ENCODE measurements around the gene HDAC5.
"Not testable (repeated sequence)": the region's sequence is repeated elsewhere in the genome, so short reads cannot be mapped to it uniquely, and the experiment has no call there.

HDAC5 gene

GRCh38 chr17:44110823-44111633 is 12.4 kb downstream of the HDAC5 start:
- DNase-seq: peak; percentile 71

GRCh38 chr17:44110011-44110686 is 13.3 kb downstream of the HDAC5 start:
- DNase-seq: no peak

DNA sequence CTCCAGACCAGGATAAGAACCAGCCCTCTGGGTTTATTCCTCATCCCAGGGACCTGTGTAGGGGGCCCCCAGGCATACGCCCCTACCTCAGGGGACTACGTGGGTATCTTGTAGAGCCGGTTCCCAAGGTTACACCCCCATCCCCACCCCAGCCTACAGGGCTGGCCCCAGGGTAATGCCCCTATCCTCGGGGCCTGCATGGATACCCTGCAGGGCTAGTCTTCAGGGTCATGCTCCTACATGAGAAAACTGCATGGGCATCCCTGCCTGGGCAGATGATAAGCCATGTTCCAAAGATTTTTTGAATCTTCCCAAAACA is 14.2 kb downstream of the HDAC5 start:
- no peak for DNase-seq

DNA sequence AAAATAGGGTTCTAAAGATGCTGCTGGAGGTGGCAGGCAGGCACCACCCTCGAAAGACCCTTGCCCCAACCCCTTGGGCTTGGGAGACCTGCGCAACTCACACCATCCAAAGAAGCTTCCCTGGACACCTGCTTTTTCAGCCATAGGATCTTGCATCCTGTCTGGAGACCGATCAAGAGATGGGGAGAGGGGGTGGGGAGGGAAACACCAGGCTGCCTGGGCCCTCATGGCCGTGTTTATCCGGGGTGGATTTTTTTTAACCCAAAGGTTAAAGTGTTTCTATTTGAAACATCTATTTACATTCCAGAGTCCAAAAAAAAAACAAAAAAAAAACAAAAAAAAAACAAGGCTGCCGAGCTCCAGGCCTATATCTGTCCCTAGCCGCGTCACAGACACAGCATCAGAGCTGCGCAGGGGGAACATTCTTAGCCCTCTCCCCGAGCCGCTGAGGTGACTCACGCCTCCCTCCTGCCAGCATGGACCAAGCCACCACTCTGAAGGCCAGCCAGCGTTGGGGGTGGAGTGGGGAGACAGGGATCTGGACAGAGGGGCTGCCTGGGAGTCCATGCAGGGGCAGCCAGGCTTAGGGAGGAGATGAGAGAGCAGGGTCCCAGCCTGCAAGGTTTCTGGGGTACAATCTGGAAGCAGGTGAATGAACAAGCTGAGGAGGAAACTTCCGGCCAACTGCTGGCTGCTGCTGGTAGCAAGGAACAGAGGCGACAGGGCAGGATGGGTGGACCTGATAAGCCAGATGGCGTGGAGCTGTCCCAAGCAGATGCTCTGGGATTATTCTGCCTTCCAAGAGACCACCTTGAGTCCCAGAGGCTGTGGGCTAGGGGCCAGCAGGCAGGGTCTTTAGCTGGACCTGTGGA is 14.8 kb downstream of the HDAC5 start:
- DNase-seq: no peak

GRCh38 chr17:44106801-44107200 is 16.6 kb downstream of the HDAC5 start:
- no peak for DNase-seq

DNA sequence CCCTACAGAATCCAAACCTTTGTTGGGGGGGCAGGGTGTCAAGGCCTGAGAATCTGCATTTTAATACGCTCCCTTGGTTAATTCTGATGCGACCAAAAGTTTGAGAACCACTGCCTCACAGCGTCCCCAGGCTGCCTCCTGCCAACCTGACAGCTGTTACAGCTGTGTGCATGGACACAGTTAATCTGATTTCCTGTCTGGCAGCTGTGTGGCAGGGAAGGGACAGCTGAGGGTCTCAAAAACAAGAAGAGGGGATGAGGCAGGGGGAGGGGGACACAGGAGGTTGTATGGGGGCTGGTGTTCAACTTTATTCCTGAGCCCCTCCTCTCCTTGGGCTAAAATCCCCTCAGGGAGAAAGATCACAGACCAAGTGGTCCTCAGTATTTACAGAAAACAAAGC is 17.5 kb downstream of the HDAC5 start:
- DNase-seq: no peak

DNA sequence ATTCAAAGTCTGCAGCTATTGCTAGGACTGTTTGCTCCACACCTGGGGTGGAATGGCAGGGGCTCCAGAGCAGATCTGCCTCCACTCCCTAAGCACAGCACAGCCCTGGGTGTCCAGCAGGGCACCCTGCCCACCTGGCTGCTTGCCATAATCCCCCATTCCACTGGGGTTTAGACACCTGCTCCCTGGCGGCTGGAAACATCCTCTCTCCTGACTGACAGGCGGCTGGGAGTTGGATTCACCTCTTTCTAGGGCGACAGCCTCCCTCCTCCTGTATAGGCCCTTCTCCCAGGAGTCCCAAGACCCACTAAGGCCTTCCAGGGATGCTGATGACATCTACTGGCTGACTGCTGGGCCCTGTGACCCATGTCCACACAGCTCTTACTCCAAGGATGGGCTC is 18.0 kb downstream of the HDAC5 start:
- no peak for DNase-seq

GRCh38 chr17:44102849-44103622 is 20.4 kb downstream of the HDAC5 start:
- no peak for DNase-seq

DNA sequence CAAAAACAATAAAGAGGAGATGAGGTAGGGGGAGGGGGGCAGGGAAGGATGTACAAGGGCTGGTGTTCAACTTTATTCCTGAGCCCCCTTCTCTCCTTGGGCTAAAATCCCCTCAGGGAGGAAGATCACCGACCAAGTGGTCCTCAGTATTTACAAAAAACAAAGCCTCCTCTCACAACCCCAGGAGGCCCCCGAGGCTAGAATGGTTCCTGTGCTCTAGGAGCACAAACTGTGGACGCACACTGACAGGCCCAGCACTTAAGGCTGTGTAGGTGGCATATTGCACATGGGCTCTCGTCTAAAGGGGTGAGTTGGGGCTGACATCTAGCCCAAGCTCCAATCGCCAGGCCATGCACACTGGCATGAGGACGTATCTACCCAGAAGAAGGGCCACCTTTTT is 21.6 kb downstream of the HDAC5 start:
- not testable (repeated sequence) for DNase-seq

GRCh38 chr17:44097110-44097958 is 26.1 kb downstream of the HDAC5 start:
- no peak for DNase-seq

- no peak for DNase-seq
Measured at GRCh38 chr17:44095647-44096496, 27.6 kb downstream of the HDAC5 start.

- DNase-seq: no peak
Measured at GRCh38 chr17:44095388-44095646, 28.1 kb downstream of the HDAC5 start.

DNA sequence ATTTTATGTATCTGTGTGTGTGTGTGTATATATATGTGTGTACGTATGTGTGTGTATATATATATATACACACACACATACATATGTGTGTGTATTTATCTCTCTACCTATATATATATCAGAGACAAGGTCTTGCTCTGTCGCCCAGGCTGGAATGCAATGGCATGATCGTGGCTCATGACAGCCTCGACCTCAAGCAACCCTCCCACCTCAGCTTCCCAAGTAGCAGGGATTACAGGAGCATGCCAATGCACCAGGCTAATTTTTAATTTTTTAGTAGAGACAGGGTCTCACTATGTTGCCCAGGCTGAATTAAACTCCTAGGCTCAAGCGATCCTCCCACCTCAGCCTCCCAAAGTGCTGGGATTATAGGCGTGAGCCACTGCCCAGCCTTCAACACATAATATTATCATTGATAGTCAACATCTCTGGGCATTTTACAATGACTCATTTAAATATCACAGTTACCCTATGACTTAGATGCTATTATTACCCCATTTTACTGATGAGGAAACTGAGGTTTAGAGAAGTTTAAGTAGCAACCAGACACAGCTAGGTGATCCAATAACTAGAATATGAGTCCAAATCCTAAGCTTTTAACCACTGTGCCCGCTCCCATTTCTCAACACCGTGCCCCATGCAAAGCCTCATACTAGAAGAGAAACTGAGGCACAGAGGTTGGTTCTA is 28.6 kb downstream of the HDAC5 start:
- no peak for DNase-seq

DNA sequence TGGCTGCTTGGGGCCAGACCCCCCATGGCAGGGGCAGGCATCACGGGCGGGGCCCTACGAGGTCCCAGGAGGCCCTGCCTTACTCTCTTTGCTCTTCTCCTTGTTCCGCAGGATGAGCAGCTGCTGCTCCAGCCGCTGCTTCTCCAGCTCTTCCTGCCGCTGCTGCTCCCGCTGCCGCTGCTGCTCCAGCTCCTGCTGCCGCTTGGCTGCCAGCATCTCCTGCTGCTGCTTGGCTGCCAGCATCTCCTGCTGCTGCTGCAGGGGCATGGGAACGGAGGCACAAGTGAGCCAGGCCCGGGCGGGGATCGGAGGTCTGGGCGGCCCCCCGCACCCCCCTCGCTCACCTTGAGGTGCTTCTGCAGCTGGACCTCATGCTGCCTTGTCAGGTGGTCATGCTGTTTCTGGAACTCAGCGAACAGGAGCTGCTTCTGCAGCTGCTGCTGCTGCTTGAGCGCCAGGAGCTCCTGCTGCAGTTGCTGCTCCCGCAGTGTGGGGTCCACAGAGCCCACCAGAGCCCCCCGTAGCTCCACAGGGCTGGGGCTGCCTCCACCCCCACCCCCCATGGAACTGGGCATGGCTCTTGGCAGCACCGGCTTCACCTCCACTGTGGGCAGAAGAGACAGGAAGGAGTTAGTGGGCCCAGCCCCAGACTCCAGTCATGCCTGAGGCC is 30.1 kb downstream of the HDAC5 start:
- DNase-seq: no peak

- no peak for DNase-seq
Measured at GRCh38 chr17:44092051-44092450, 31.4 kb downstream of the HDAC5 start.

DNA sequence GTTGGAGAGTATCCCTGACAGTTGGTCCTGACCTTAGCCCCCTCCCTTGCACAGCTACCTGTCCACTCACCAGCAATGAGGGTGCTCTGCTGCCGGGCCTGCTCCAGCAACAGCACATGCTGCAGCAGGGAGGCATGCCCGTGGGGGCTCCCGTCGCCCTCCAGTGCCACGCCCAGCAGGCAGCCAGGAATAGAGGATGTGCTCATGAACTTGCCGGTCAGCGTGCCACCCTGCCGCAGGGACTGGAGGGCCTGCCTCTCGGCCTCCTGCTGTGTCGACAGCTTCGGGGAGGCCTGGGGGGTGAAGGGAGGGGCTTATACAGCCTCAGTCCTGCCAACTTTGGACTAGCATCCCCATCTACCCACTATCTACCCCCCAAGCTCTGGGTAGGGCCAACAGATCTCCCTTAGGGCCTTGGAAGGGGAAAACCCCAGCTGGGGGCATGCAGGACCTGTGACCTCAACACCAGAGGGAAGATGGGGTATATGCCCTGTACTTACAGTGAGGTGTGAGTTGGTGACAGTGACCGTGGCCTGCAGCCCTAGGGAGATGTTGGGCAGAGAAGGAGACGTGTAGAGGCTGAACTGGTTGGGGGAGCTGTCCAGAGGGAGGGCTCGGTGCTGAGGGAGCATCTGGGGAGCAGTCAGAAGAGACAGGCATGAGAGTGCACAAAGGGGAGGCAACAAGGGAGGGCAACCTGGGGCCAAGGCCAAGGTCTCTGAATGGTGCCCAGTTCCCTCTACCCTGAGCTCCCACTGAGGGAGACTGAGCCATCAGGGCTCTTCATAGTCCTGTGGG is 32.0 kb downstream of the HDAC5 start:
- no peak for DNase-seq

- no peak for DNase-seq
Measured at GRCh38 chr17:44088254-44088653, 35.2 kb downstream of the HDAC5 start.

- DNase-seq: no peak
Measured at GRCh38 chr17:44087319-44087718, 36.1 kb downstream of the HDAC5 start.

Data from activated CD4-positive, alpha-beta T cell treated with anti-CD3 and anti-CD28 coated beads for 48 hours (primary cell).